HEK293 (cell line): ENCODE results near the gene HDHD5.
"Not testable (repeated sequence)": the region's sequence is repeated elsewhere in the genome, so short reads cannot be mapped to it uniquely, and the experiment has no call there.

Experiments
- CTCF ChIA-PET: fragments of 350-600 bp; formaldehyde crosslinking; extraction: SDS; loops from one replicate; lab custom pipeline; 2021; ENCODE audit warnings: antibody characterized with exemption; lab: Yijun Ruan, JAX
- POLR2A ChIA-PET: fragments of 300-600 bp; formaldehyde crosslinking; extraction: SDS; loops from one replicate; lab custom pipeline; 2020; ENCODE audit warnings: antibody characterized with exemption, inconsistent platforms; lab: Yijun Ruan, JAX
- H3K27ac ChIP-seq: fragments of 200-500 bp; sonication (Bioruptor generic); 2 replicates; pipeline ENCODE4 v1.5.1; 2014; ENCODE audit warnings: low read depth, low read length, control low read depth, inconsistent platforms; ENCODE audit errors: extremely low read depth
- H3K36me3 ChIP-seq, 2 experiments: fragments of 200-500 bp in 1 of 2; sonication (Bioruptor generic) in 1 of 2; 1 replicate in 1 of 2; 2 replicates in 1 of 2; pipeline ENCODE4 v1.5.1; 2014 to 2017; ENCODE audit warnings: inconsistent platforms in 2 of 2, low read length in 2 of 2; ENCODE audit not compliant: control insufficient read depth in 2 of 2, insufficient read depth in 1 of 2
- H3K4me1 ChIP-seq: fragments of 200-500 bp; sonication (Bioruptor generic); 2 replicates; pipeline ENCODE4 v1.5.1; 2014; ENCODE audit warnings: mild to moderate bottlenecking, low read length, inconsistent platforms; ENCODE audit not compliant: control insufficient read depth, insufficient read depth
- H3K4me3 ChIP-seq: 2 replicates; pipeline ENCODE4 v1.5.1; 2011; ENCODE audit warnings: low read depth, mild to moderate bottlenecking, control low read depth, low read length, moderate library complexity
- H3K9me3 ChIP-seq: fragments of 200-500 bp; sonication (Bioruptor generic); 2 replicates; pipeline ENCODE4 v1.5.1; 2014; ENCODE audit warnings: low read depth, low read length, inconsistent platforms; ENCODE audit not compliant: control insufficient read depth, insufficient read depth
- CTCF ChIP-seq: fragments of 450-650 bp; formaldehyde crosslinking; IDR thresholded peaks from 2 replicates; pipeline ENCODE4 v1.5.1; 2016; ENCODE audit warnings: missing biosample characterization, missing genetic modification characterization
- ELK4 ChIP-seq: IDR thresholded peaks from 2 replicates; pipeline ENCODE4 v1.6.1; 2011; ENCODE audit warnings: mild to moderate bottlenecking, low read depth, low read length, borderline replicate concordance
- KLF9 ChIP-seq: fragments of 450-650 bp; formaldehyde crosslinking; IDR thresholded peaks from 2 replicates; pipeline ENCODE4 v1.5.1; 2016; ENCODE audit warnings: missing biosample characterization, missing genetic modification characterization, low read depth
- OVOL3 ChIP-seq: fragments of 450-650 bp; formaldehyde crosslinking; IDR thresholded peaks from 2 replicates; pipeline ENCODE4 v1.5.1; 2016; ENCODE audit warnings: missing biosample characterization, missing genetic modification characterization
- SCRT1 ChIP-seq: fragments of 450-650 bp; formaldehyde crosslinking; IDR thresholded peaks from 2 replicates; pipeline ENCODE4 v1.5.1; 2016; ENCODE audit warnings: missing biosample characterization, missing genetic modification characterization, borderline replicate concordance
- SP2 ChIP-seq: fragments of 450-650 bp; formaldehyde crosslinking; IDR thresholded peaks from 2 replicates; pipeline ENCODE4 v1.5.1; 2016; ENCODE audit warnings: missing biosample characterization, missing genetic modification characterization
- TCF7L2 ChIP-seq: IDR thresholded peaks from 2 replicates; pipeline ENCODE4 v1.6.1; 2011; ENCODE audit warnings: low read depth, mild to moderate bottlenecking, inconsistent platforms, low read length, moderate library complexity, borderline replicate concordance
- ZBTB10 ChIP-seq: fragments of 450-650 bp; formaldehyde crosslinking; IDR thresholded peaks from 2 replicates; pipeline ENCODE4 v1.5.1; 2016; ENCODE audit warnings: missing biosample characterization, missing genetic modification characterization
- ZFP69B ChIP-seq: fragments of 450-650 bp; formaldehyde crosslinking; IDR thresholded peaks from 2 replicates; pipeline ENCODE4 v1.5.1; 2016; ENCODE audit warnings: missing biosample characterization, missing genetic modification characterization
- ZNF10 ChIP-seq: fragments of 450-650 bp; formaldehyde crosslinking; IDR thresholded peaks from 2 replicates; pipeline ENCODE4 v1.5.1; 2017; ENCODE audit warnings: missing biosample characterization, missing genetic modification characterization
- ZNF132 ChIP-seq: fragments of 450-650 bp; formaldehyde crosslinking; IDR thresholded peaks from 2 replicates; pipeline ENCODE4 v1.5.1; 2017; ENCODE audit warnings: missing biosample characterization, missing genetic modification characterization, borderline replicate concordance
- ZNF157 ChIP-seq: fragments of 450-650 bp; formaldehyde crosslinking; IDR thresholded peaks from 2 replicates; pipeline ENCODE4 v1.5.1; 2016; ENCODE audit warnings: missing biosample characterization, missing genetic modification characterization
- ZNF324 ChIP-seq: fragments of 450-650 bp; formaldehyde crosslinking; IDR thresholded peaks from 2 replicates; pipeline ENCODE4 v1.5.1; 2016; ENCODE audit warnings: missing biosample characterization, missing genetic modification characterization
- ZNF600 ChIP-seq: fragments of 450-650 bp; formaldehyde crosslinking; IDR thresholded peaks from 2 replicates; pipeline ENCODE4 v1.5.1; 2016; ENCODE audit warnings: missing biosample characterization, missing genetic modification characterization
- ZNF747 ChIP-seq: fragments of 450-650 bp; formaldehyde crosslinking; IDR thresholded peaks from 2 replicates; pipeline ENCODE4 v1.5.1; 2016; ENCODE audit warnings: missing biosample characterization, missing genetic modification characterization
- ZNF777 ChIP-seq: fragments of 450-650 bp; formaldehyde crosslinking; IDR thresholded peaks from 2 replicates; pipeline ENCODE4 v1.5.1; 2017; ENCODE audit warnings: missing biosample characterization, missing genetic modification characterization, borderline replicate concordance

Gene HDHD5

GRCh38 chr22:17149076-17149815 lies 9.8 kb downstream of the HDHD5 start:
- POLR2A ChIA-PET = interaction anchor here (0.7 kb wide), 1 partner anchor 12 kb away, joined by 3 read pairs; no protein-coding TSS in a partner anchor
- no peak for TF ChIP-seq ZNF777 (tag by site-specific recombination)
- no peak for TF ChIP-seq KLF9 (tag by site-specific recombination)
- TF ChIP-seq OVOL3 (tag by site-specific recombination) = no peak
- no peak for TF ChIP-seq ZNF157
- TF ChIP-seq ZNF324 (tag by site-specific recombination) = no peak
- no peak for TF ChIP-seq ZBTB10 (tag by site-specific recombination)
- no peak for TF ChIP-seq ZNF600 (tag by site-specific recombination)
- no peak for TF ChIP-seq TCF7L2
- TF ChIP-seq ELK4 = no peak
- TF ChIP-seq SP2 = no peak
- TF ChIP-seq ZNF747 (tag by site-specific recombination) = no peak
- no peak for TF ChIP-seq CTCF (tag by site-specific recombination)
- no peak for TF ChIP-seq ZNF132 (tag by site-specific recombination)
- TF ChIP-seq ZFP69B = no peak
- TF ChIP-seq ZNF10 (tag by site-specific recombination) = no peak
- peaks cover 4 to 48% of the 10 kb centered on the region in 2 experiments; a peak in 2 of 3 replicates for H3K36me3 ChIP-seq
- H3K4me3 ChIP-seq = no peak overlapping the region
- CTCF ChIA-PET = interaction anchor here (1.7 kb wide), 1 partner anchor 23 kb away, joined by 6 read pairs; no protein-coding TSS in a partner anchor
- no peaks in the 10 kb centered on the region for H3K9me3 ChIP-seq
- no peaks in the 10 kb centered on the region for H3K4me1 ChIP-seq
- no peak overlapping the region for H3K27ac ChIP-seq

GRCh38 chr22:17147458-17147857 lies 11.6 kb downstream of the HDHD5 start:
- POLR2A ChIA-PET = interaction anchor here (0.9 kb wide), 1 partner anchor 12 kb away, joined by 3 read pairs; no protein-coding TSS in a partner anchor
- H3K4me1 ChIP-seq, H3K9me3 ChIP-seq, H3K4me3 ChIP-seq, H3K27ac ChIP-seq, CTCF ChIA-PET: not testable (repeated sequence)
- peaks cover 4 to 66% of the 10 kb centered on the region in 2 experiments; a peak in 2 of 3 replicates for H3K36me3 ChIP-seq
- peak; percentile 81 for TF ChIP-seq SCRT1 (tag by site-specific recombination)
- TF ChIP-seq, all 188 proteins: peak for 1; not testable (repeated sequence) for 187
